RWPE2 (cell line): ENCODE measurements around the gene BCL6B.

ENCODE experiments used
- ATAC-seq: fragments of 200-7000 bp; cut with Tn5 transposase; 3 replicates; pipeline ENCODE4 v1.9.1; 2021; ENCODE audit warnings: low read depth
- DNase-seq: peaks from one replicate; pipeline ENCODE4 v3.0.0-alpha.2; 2020; ENCODE audit warnings: low spot score
- H3K27ac ChIP-seq: fragments of 450-650 bp; 2 replicates; pipeline ENCODE4 v1.5.1; 2017; ENCODE audit warnings: mild to moderate bottlenecking; ENCODE audit not compliant: poor library complexity, severe bottlenecking
- H3K27me3 ChIP-seq: fragments of 250-450 bp; sonication (Bioruptor Pico); 2 replicates; pipeline ENCODE4 v1.5.1; 2021; ENCODE audit warnings: mild to moderate bottlenecking, moderate library complexity; ENCODE audit not compliant: insufficient read depth, poor library complexity, severe bottlenecking
- H3K36me3 ChIP-seq: fragments of 250-450 bp; sonication (Bioruptor Pico); 2 replicates; pipeline ENCODE4 v1.5.1; 2020; ENCODE audit warnings: low read depth, mild to moderate bottlenecking, moderate library complexity
- H3K4me1 ChIP-seq: fragments of 250-450 bp; sonication (Bioruptor Pico); 2 replicates; pipeline ENCODE4 v1.5.1; 2021; ENCODE audit warnings: mild to moderate bottlenecking, moderate library complexity; ENCODE audit not compliant: insufficient read depth, poor library complexity, severe bottlenecking
- H3K4me3 ChIP-seq: fragments of 250-450 bp; sonication (Bioruptor Pico); 2 replicates; pipeline ENCODE4 v1.5.1; 2021; ENCODE audit warnings: mild to moderate bottlenecking, moderate library complexity; ENCODE audit not compliant: severe bottlenecking
- H3K9me3 ChIP-seq: fragments of 250-450 bp; sonication (Bioruptor Pico); 2 replicates; pipeline ENCODE4 v1.5.1; 2021; ENCODE audit warnings: mild to moderate bottlenecking, moderate library complexity; ENCODE audit not compliant: severe bottlenecking
- TF ChIP-seq, protein P1 (sequence below): fragments of 450-650 bp; IDR thresholded peaks from one replicate; pipeline ENCODE4 v1.5.1; 2017; ENCODE audit warnings: mild to moderate bottlenecking, moderate library complexity; ENCODE audit not compliant: poor library complexity, severe bottlenecking

Gene BCL6B

DNA sequence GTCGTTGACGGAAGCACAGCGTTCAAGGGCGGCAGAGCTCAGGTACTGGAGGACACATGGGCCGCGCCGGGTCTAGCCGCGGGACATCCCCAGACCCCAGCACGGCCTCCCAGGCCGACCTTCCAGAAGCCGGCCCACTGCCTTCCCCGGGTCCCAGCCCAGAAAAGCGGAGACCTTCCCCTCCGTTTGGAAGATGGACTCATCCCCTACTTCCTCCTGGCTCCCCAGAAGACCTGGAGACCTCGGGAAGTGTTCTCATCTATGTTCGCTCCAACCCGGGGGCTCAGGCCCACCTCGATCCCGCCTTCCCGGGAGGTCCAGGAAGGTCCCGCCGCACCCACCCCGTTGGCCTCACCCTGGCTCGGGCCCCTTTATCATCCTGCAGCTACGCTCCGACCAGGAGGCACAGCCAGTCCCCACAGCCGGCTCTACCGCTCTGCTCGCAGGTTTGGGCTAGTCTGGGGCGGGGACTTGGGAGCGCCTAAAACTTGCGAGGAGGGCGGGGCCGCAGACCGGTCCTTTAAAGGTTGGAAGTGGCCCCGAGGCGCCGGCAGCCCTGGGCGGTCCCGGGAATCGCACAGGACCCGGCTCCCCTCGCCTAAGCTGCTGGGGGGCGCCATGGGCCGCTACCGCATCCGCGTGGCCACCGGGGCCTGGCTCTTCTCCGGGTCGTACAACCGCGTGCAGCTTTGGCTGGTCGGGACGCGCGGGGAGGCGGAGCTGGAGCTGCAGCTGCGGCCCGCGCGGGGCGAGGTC, 27.2 kb upstream of the BCL6B start, which contains the start of gene ALOX12:
Gene ALOX12, plus strand, starts transcription at position 550 of the 756 bp plus-strand sequence. Its CDS starts 69 bp downstream, at position 619.
- peaks cover 4% of the 10 kb centered on the region; the same call in 1 of the 2 replicates for H3K36me3 ChIP-seq

DNA sequence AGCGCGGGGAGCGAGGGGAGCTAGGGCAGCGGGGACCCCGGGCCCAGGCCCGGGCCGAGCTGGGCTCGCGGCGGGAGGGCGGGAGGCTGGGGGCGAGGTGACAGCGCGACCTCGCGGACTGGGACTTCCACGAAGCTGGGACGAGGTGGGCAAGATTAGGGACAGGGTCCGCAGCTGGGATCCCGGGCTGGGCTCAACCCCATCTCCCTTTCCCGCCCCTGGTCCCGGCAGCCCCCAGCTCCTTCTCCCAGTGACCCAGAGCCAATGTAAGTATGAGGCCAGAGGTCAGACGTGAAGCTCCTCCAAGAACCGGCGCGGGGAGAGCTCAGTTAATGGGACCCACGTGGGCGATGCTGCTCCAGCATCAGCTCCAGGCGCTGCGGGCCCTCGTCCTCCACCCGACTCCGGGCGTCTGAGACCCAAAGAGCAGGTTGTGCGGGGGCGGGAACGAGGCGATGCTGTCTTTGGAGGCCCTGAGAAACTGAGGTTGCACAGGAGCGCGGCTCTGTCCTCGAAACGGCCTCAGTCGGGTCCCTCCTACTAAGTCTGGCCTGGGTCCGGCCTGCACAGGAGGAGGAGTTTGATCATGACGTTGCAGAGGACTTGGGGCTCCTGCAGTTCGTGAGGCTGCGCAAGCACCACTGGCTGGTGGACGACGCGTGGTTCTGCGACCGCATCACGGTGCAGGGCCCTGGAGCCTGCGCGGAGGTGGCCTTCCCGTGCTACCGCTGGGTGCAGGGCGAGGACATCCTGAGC, 26.4 kb upstream of the BCL6B start:
- Histone ChIP-seq H3K27me3 (no peaks in the 10 kb centered on the region), H3K36me3 (peaks cover 8% of the 10 kb centered on the region), H3K27ac (no peak overlapping the region), H3K4me3 (peak overlapping the region; percentile 40), H3K4me1 (peaks cover 4% of the 10 kb centered on the region), H3K9me3 (no peaks in the 10 kb centered on the region)
- TF ChIP-seq, protein P1, sequence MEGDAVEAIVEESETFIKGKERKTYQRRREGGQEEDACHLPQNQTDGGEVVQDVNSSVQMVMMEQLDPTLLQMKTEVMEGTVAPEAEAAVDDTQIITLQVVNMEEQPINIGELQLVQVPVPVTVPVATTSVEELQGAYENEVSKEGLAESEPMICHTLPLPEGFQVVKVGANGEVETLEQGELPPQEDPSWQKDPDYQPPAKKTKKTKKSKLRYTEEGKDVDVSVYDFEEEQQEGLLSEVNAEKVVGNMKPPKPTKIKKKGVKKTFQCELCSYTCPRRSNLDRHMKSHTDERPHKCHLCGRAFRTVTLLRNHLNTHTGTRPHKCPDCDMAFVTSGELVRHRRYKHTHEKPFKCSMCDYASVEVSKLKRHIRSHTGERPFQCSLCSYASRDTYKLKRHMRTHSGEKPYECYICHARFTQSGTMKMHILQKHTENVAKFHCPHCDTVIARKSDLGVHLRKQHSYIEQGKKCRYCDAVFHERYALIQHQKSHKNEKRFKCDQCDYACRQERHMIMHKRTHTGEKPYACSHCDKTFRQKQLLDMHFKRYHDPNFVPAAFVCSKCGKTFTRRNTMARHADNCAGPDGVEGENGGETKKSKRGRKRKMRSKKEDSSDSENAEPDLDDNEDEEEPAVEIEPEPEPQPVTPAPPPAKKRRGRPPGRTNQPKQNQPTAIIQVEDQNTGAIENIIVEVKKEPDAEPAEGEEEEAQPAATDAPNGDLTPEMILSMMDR: no peak
- ATAC-seq (no peak), DNase-seq (no peak)

More for the DNA sequence above, 27.2 kb upstream of the BCL6B start, which contains the start of gene ALOX12:
- DNase-seq (no peak), ATAC-seq (peak; percentile 89)
- no peaks in the 10 kb centered on the region for H3K9me3 ChIP-seq
- H3K27ac ChIP-seq: no peak within 1 kb of the TSS
- no peaks in the 10 kb centered on the region for H3K27me3 ChIP-seq
- TF ChIP-seq, protein P1: no peak
- H3K4me1 ChIP-seq: peaks cover 4% of the 10 kb centered on the region
- H3K4me3 ChIP-seq: peak within 1 kb of the TSS; percentile 40

DNA sequence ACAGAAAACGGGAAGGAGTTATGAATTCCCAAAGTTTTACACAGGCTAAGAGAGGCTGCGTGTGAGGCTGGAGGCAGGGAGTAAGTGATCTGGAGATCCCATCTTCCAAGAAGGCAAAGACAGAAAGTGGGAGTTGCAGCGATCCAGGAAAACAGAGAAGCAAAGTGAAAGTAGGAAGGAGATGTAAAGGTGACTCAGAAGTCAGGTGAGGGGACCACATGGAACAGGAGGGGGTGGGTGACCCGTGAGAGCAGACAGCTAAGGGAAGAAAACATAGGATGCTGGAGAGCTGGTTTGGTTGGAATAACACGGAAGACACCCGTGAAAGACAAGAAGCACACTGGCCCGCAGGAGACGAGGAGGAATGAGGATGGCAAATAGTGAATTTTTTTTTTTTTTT, 25.7 kb upstream of the BCL6B start:
- no peaks in the 10 kb centered on the region for H3K27me3 ChIP-seq
- ATAC-seq: no peak
- TF ChIP-seq, protein P1: no peak
- DNase-seq: no peak
- H3K4me3 ChIP-seq: no peak overlapping the region
- no peaks in the 10 kb centered on the region for H3K9me3 ChIP-seq
- H3K27ac ChIP-seq: no peak overlapping the region
- peaks cover 4% of the 10 kb centered on the region for H3K4me1 ChIP-seq
- H3K36me3 ChIP-seq: peaks cover 15% of the 10 kb centered on the region

DNA sequence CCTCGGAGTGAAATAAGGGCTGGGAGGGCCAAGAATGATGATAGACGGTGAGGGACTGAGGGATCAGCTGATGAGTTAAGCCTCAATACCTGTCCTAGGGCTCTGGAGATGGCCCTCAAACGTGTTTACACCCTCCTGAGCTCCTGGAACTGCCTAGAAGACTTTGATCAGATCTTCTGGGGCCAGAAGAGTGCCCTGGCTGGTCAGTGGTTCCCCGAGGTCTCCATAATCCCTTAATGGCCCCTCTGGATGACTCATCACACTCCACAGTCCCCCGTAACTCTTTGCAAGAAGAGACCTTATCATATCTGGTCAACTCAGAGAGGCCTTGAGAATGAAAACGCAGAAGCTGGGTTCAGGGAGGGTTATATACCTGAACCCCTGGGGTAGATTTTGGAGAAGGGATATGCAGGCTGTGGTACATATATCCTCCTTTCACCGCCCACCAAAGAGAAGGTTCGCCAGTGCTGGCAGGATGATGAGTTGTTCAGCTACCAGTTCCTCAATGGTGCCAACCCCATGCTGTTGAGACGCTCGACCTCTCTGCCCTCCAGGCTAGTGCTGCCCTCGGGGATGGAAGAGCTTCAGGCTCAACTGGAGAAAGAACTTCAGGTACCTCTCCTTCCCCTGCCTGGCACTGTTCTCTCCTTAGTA, 23.9 kb upstream of the BCL6B start:
- Histone ChIP-seq H3K36me3 (peaks cover 26% of the 10 kb centered on the region), H3K4me3 (no peak overlapping the region), H3K27me3 (no peaks in the 10 kb centered on the region), H3K27ac (no peak overlapping the region), H3K4me1 (peaks cover 4% of the 10 kb centered on the region), H3K9me3 (peaks cover 1% of the 10 kb centered on the region)
- DNase-seq (no peak), ATAC-seq (no peak)
- TF ChIP-seq, protein P1: no peak
